Neuronal stem cell (in vitro differentiated cells): ENCODE data around the gene ITGB5.
A peak's percentile ranks its signal among the peaks of the same experiment; 100 is the strongest.

ENCODE experiments used
- DNase-seq: peaks from one replicate; pipeline ENCODE4 v3.0.0-alpha.2; 2013; ENCODE audit warnings: low spot score
- H2AFZ ChIP-seq: one replicate; pipeline ENCODE4 v1.6.1; 2013; ENCODE audit warnings: mild to moderate bottlenecking, low read length, inconsistent platforms
- H2AK5ac ChIP-seq: 2 replicates; pipeline ENCODE4 v1.6.1; 2013; ENCODE audit warnings: low read depth, mild to moderate bottlenecking, inconsistent platforms, low read length, moderate library complexity, mixed read lengths
- H2BK120ac ChIP-seq: 2 replicates; pipeline ENCODE4 v1.6.1; 2013; ENCODE audit warnings: low read depth, mild to moderate bottlenecking, inconsistent platforms, low read length, moderate library complexity, mixed read lengths
- H2BK12ac ChIP-seq: one replicate; pipeline ENCODE4 v1.6.1; 2013; ENCODE audit warnings: low read length, inconsistent platforms
- H2BK15ac ChIP-seq: 2 replicates; pipeline ENCODE4 v1.6.1; 2013; ENCODE audit warnings: mild to moderate bottlenecking, low read length, inconsistent platforms, mixed read lengths
- H2BK5ac ChIP-seq: one replicate; pipeline ENCODE4 v1.6.1; 2013; ENCODE audit warnings: inconsistent platforms, mild to moderate bottlenecking, low read length, moderate library complexity
- H3K14ac ChIP-seq: one replicate; pipeline ENCODE4 v1.6.1; 2013; ENCODE audit warnings: low read length, inconsistent platforms
- H3K18ac ChIP-seq: 2 replicates; pipeline ENCODE4 v1.6.1; 2013; ENCODE audit warnings: low read length, inconsistent platforms
- H3K23ac ChIP-seq: 2 replicates; pipeline ENCODE4 v1.6.1; 2013; ENCODE audit warnings: low read depth, mild to moderate bottlenecking, mixed read lengths, low read length, inconsistent platforms; ENCODE audit not compliant: poor library complexity
- H3K27ac ChIP-seq: replicated peaks from 3 replicates; pipeline ENCODE4 v1.5.1; 2013; ENCODE audit warnings: low read length, inconsistent platforms
- H3K27me3 ChIP-seq, 3 experiments: 2 replicates each; pipeline ENCODE4 v1.6.1; 2013; ENCODE audit warnings: low read length in 3 of 3, mild to moderate bottlenecking in 2 of 3, inconsistent platforms in 1 of 3, low read depth in 1 of 3, mixed read lengths in 1 of 3, moderate library complexity in 1 of 3; ENCODE audit not compliant: control insufficient read depth in 3 of 3, insufficient read depth in 3 of 3
- H3K36me3 ChIP-seq, 2 donors: replicated peaks in 1 of 2; 2 replicates each; pipeline ENCODE4 v1.6.1; 2013; ENCODE audit warnings: low read length in 2 of 2; ENCODE audit not compliant: control insufficient read depth in 2 of 2, insufficient read depth in 2 of 2
- H3K4ac ChIP-seq: 2 replicates; pipeline ENCODE4 v1.6.1; 2013; ENCODE audit warnings: inconsistent platforms, mild to moderate bottlenecking, low read length, moderate library complexity
- H3K4me1 ChIP-seq, 2 donors: 1 replicate in 1 of 2; 2 replicates in 1 of 2; pipeline ENCODE4 v1.6.1; 2013; ENCODE audit warnings: low read length in 2 of 2, low read depth in 1 of 2; ENCODE audit not compliant: control insufficient read depth in 2 of 2, insufficient read depth in 1 of 2
- H3K4me2 ChIP-seq: one replicate; pipeline ENCODE4 v1.6.1; 2013; ENCODE audit warnings: mild to moderate bottlenecking, low read length, inconsistent platforms; ENCODE audit not compliant: insufficient read depth, poor library complexity, severe bottlenecking
- H3K4me3 ChIP-seq, 2 donors: 2 replicates each; pipeline ENCODE4 v1.5.1; 2013; ENCODE audit warnings: low read length in 2 of 2, mild to moderate bottlenecking in 2 of 2, inconsistent platforms in 1 of 2, moderate library complexity in 1 of 2
- H3K79me1 ChIP-seq: one replicate; pipeline ENCODE4 v1.6.1; 2013; ENCODE audit warnings: low read depth, mild to moderate bottlenecking, inconsistent platforms, low read length, moderate library complexity
- H3K9ac ChIP-seq: one replicate; pipeline ENCODE4 v1.6.1; 2013; ENCODE audit warnings: mild to moderate bottlenecking, low read depth, low read length, inconsistent platforms; ENCODE audit not compliant: poor library complexity
- H3K9me3 ChIP-seq, 2 donors: replicated peaks in 1 of 2; 2 replicates each; pipeline versions ENCODE3 to v1.6.1; 2013; ENCODE audit warnings: low read length in 2 of 2, mild to moderate bottlenecking in 2 of 2, inconsistent platforms in 1 of 2, low read depth in 1 of 2, mixed read lengths in 1 of 2, moderate library complexity in 1 of 2; ENCODE audit not compliant: control insufficient read depth in 2 of 2, insufficient read depth in 1 of 2
- H4K8ac ChIP-seq: one replicate; pipeline ENCODE4 v1.6.1; 2013; ENCODE audit warnings: low read depth, mild to moderate bottlenecking, inconsistent platforms, low read length, moderate library complexity
- H4K91ac ChIP-seq: one replicate; pipeline ENCODE4 v1.6.1; 2013; ENCODE audit warnings: low read length, low read depth, mild to moderate bottlenecking, inconsistent platforms; ENCODE audit not compliant: poor library complexity
- WGBS, 2 donors: extraction: QIAGEN DNeasy Blood & Tissue Kit; methylation state at CpG; one replicate each; pipeline ENCODE4 v1.1.7; 2013; ENCODE audit warnings: missing lambda C conversion rate in 2 of 2, mixed read lengths in 1 of 2; ENCODE audit not compliant: insufficient read length in 2 of 2, insufficient replicate concordance in 1 of 2; ENCODE audit errors: extremely low coverage in 2 of 2; 5-methylcytosine and 5-hydroxymethylcytosine counted together

Gene ITGB5

GRCh38 chr3:124763644-124764358 is 123.4 kb downstream of the ITGB5 start:
- Histone ChIP-seq H3K36me3 (peaks cover 8 to 42% of the 10 kb centered on the region in 2 donors), H3K4ac (no peak overlapping the region), H3K27me3 (no peaks in the 10 kb centered on the region), H4K8ac (no peak overlapping the region), H3K27ac (no peak overlapping the region), H3K14ac (no peak overlapping the region), H3K79me1 (no peaks in the 10 kb centered on the region), H3K4me2 (no peak overlapping the region), H3K18ac (no peak overlapping the region), H2BK5ac (no peak overlapping the region), H2BK15ac (no peak overlapping the region), H4K91ac (no peak overlapping the region), H2AK5ac (no peak overlapping the region), H2BK12ac (no peak overlapping the region), H3K9ac (no peak overlapping the region), H3K4me1 (peaks cover 2 to 4% of the 10 kb centered on the region in 2 donors), H3K4me3 (no peak overlapping the region), H3K23ac (no peak overlapping the region), H3K9me3 (no peaks in the 10 kb centered on the region), H2AFZ (no peak overlapping the region), H2BK120ac (no peak overlapping the region)
- no CpG with 5 or more reads among the region's 15 CpGs for WGBS, 2 donors
- DNase-seq: no peak

- Histone ChIP-seq H3K9me3 (no peaks in the 10 kb centered on the region), H4K8ac (no peak overlapping the region), H2AFZ (no peak overlapping the region), H2BK5ac (no peak overlapping the region), H2BK120ac (no peak overlapping the region), H3K23ac (peak overlapping the region; percentile 49), H3K14ac (no peak overlapping the region), H3K27ac (no peak overlapping the region), H4K91ac (no peak overlapping the region), H2BK15ac (no peak overlapping the region), H3K9ac (peak overlapping the region; percentile 26), H3K4me2 (no peak overlapping the region), H2AK5ac (no peak overlapping the region), H3K36me3 (peaks cover 3 to 36% of the 10 kb centered on the region in 2 donors), H3K4ac (no peak overlapping the region), H3K27me3 (no peaks in the 10 kb centered on the region), H3K79me1 (no peaks in the 10 kb centered on the region), H3K18ac (peak overlapping the region; percentile 18), H2BK12ac (no peak overlapping the region), H3K4me1 (peaks cover 2 to 6% of the 10 kb centered on the region in 2 donors), H3K4me3 (no peak overlapping the region)
- no peak for DNase-seq
- no CpG with 5 or more reads among the region's 8 CpGs for WGBS, 2 donors
Measured at GRCh38 chr3:124763206-124763605, 124.0 kb downstream of the ITGB5 start.

GRCh38 chr3:124762661-124763011 is 124.5 kb downstream of the ITGB5 start:
- no peak overlapping the region for H2AFZ ChIP-seq
- WGBS, 2 donors: no CpG with 5 or more reads among the region's 4 CpGs

GRCh38 chr3:124761935-124762660 is 125.1 kb downstream of the ITGB5 start:
- DNase-seq: no peak
- H3K4ac ChIP-seq: no peak overlapping the region
- H3K14ac ChIP-seq: no peak overlapping the region
- H3K9me3 ChIP-seq: no peaks in the 10 kb centered on the region
- no peak overlapping the region for H3K18ac ChIP-seq
- H3K4me3 ChIP-seq: no peak overlapping the region
- no peak overlapping the region for H2BK5ac ChIP-seq
- no peaks in the 10 kb centered on the region for H3K27me3 ChIP-seq
- no peak overlapping the region for H3K4me2 ChIP-seq
- WGBS, 2 donors: no CpG with 5 or more reads among the region's 6 CpGs
- H2BK120ac ChIP-seq: no peak overlapping the region
- no peak overlapping the region for H2AK5ac ChIP-seq
- H3K4me1 ChIP-seq: peaks cover 2 to 7% of the 10 kb centered on the region in 2 donors
- H4K91ac ChIP-seq: no peak overlapping the region
- no peak overlapping the region for H3K9ac ChIP-seq
- no peak overlapping the region for H2BK15ac ChIP-seq
- H4K8ac ChIP-seq: no peak overlapping the region
- peaks cover 3 to 32% of the 10 kb centered on the region in 2 donors for H3K36me3 ChIP-seq
- no peak overlapping the region for H2AFZ ChIP-seq
- H3K23ac ChIP-seq: no peak overlapping the region
- no peaks in the 10 kb centered on the region for H3K79me1 ChIP-seq
- no peak overlapping the region for H3K27ac ChIP-seq
- no peak overlapping the region for H2BK12ac ChIP-seq

More at GRCh38 chr3:124762661-124763011, 124.5 kb downstream of the ITGB5 start:
- Histone ChIP-seq H2BK120ac (no peak overlapping the region), H2BK5ac (no peak overlapping the region), H3K36me3 (peaks cover 3 to 35% of the 10 kb centered on the region in 2 donors), H2BK12ac (no peak overlapping the region), H2AK5ac (no peak overlapping the region), H4K8ac (no peak overlapping the region), H3K23ac (no peak overlapping the region), H3K27ac (no peak overlapping the region), H2BK15ac (no peak overlapping the region), H3K9me3 (no peaks in the 10 kb centered on the region), H3K4me1 (peaks cover 2 to 7% of the 10 kb centered on the region in 2 donors), H3K9ac (no peak overlapping the region), H3K18ac (no peak overlapping the region), H3K4me3 (no peak overlapping the region), H3K27me3 (no peaks in the 10 kb centered on the region), H3K79me1 (no peaks in the 10 kb centered on the region), H3K4ac (no peak overlapping the region), H3K14ac (no peak overlapping the region), H4K91ac (no peak overlapping the region), H3K4me2 (no peak overlapping the region)
- no peak for DNase-seq
